ENCODE measurements around the gene SLC22A23.
"Not testable (repeated sequence)": the region's sequence is repeated elsewhere in the genome, so short reads cannot be mapped to it uniquely, and the experiment has no call there.

Gene SLC22A23

GRCh38 chr6:3259491-3259958 is 197.3 kb downstream of the SLC22A23 start:
- no peak for FAIRE-seq

DNA sequence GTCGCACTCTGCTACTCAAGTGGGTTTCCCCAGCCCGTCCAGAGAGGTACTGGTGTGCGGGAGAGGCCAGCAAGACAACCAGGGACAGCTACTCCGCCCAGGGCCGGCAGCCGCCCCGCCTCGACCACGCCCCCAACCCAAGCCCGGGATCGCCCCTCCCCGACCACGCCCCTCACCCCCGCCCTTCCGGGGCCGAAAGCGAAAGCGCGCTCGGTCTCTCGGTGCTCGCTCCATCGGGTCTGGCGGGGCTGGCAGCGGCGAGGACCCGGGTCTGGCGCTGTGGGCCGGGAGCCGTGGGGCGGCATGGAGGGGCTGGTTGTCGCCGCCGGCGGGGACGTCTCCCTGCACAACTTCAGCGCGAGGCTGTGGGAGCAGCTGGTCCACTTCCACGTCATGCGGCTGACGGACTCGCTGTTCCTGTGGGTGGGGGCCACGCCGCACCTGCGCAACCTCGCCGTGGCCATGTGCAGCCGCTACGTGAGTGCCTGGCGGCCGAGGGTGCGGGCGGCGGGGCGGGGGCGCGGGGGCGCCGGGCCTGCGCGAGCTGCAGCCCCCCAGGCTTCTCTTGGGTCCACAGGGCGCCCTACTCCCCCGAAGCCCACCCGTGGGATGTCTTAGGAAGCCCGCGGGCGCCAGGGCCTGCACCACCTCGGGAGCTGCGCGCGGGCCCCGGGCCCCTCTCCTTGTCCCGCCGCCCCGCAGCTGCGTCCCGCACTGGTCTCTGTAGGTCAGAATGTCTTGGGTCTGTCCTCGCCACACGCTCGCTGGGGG is 197.9 kb downstream of the SLC22A23 start, which contains the start of gene PSMG4:
PSMG4 (plus strand) TSS at position 228 of the 771 bp plus-strand sequence; CDS start at position 304, 76 bp downstream.
- no peak for FAIRE-seq

DNA sequence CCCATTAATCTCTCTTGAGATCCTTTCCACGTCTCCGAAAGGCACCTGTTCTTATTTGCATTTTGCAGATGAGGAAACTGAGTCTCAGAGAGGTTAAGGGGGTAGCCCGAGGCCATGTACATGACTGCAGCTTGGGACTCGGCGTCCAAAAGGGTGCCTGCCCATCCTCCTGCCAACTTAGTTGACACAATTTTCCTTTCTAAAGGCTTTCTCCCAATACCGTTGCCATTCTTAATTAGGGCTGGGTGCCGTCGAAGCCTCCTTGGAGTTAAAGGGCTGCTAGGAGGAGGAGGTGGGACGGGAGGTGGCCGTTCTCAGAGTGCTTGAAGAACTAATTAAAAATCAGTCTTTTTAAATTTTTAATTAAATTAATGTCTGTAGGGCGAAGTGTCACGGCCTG is 198.6 kb downstream of the SLC22A23 start:
- no peak for FAIRE-seq

DNA sequence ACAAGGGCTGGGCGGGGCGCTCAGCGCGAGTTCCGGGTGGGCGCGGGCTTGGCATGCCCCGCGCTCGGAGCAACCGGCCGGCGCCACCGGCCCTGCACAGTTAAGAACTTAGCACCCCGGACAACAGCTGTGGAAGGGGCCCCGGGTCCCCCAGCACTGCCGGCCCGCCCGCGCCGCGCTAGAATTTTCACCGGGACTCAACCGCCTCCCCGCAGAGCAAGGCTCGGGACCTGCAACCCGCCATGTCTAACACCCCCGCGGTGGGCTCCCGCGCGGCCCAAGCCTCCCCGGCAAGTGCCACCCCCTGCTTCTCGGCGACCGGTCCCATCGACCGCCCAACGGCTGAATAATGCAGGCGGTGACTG is 203.3 kb downstream of the SLC22A23 start:
- no peak for FAIRE-seq

GRCh38 chr6:3252861-3253596 is 203.8 kb downstream of the SLC22A23 start:
- no peak for FAIRE-seq

GRCh38 chr6:3252369-3252768 is 204.5 kb downstream of the SLC22A23 start:
- no peak for FAIRE-seq

DNA sequence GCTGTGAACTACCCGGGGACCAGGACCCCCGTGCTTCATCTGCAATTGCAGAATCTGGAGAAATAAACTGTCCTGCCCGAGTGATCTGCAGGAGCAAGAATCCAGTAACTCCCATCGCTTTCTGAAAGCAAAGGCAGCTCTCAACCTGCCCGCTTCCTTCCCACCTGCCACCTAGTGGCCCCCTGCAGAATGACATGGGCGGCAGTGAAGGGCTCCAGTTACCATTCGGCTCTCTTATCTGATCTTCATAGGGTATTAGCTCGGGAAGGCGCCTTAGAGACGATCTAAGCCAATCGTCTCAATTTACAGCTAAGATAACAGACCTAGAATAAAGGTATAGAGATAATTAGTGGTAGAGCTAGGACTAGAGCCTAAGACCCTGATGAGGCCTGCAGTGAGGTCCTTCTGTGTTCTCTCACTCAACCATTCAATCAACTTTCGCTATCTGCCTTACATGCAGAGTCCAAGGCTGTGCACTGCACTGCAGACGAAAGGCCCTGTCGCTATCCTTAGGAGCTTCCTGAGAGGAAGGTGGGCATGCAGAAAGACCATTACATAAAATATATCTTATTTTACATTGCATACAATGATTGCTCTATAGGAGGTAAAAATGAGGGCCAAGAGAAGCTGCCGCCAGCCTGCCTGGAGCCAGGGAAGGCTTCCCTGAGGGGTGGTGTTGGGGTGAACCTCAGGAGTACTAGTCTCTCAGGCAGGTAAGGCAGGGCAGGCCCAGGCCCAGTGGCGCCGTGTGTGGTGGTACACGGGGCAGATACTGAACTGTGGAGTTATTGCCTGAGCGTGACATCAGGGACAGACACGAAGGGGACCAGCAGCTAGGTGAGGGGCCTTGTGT is 205.2 kb downstream of the SLC22A23 start:
- FAIRE-seq = peak; percentile 72

GRCh38 chr6:3250231-3250675 is 206.6 kb downstream of the SLC22A23 start:
- no peak for FAIRE-seq

DNA sequence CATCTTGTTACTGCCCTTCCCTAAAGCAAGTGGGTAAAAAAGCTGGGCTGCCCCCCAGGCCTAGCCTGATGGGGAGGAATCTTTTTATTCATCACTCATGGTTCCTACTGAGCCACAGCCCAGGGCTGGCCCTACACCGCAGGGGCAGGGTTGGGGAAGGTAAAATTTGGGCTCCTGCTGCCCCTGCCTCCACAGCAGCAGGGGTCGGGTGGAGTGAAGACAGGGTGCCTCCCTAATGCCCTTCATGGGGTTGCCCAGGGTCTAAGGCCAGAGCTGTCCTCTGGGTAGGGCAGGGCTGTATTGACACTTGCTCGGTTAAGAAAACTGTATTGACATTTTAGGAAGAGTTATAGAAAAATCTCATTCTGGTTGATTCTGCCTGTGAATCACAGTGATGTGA is 207.0 kb downstream of the SLC22A23 start:
- FAIRE-seq = no peak

- FAIRE-seq = no peak
These were observed 209.3 kb downstream of the SLC22A23 start for GRCh38 chr6:3247255-3248146.

DNA sequence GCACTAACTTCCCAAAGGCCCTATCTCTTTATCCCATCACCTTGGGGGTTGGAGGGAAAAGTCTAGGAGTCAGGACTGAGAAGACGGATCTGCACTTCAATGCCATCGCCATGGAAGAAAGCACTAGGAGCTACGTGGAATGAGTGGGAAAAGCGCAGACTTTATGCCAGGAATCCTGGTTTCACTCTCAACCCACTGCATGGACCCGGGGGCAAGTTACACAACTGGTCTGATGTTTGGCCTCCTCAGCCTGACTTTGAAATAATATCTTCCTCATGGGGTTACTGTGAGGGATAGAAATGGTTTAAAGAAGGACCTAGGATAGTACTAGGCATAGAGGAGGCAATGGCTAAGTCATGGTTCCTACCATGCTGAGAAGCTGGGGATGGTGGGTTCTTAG is 211.6 kb downstream of the SLC22A23 start:
- FAIRE-seq = no peak

- not testable (repeated sequence) for FAIRE-seq
These were observed 212.1 kb downstream of the SLC22A23 start for GRCh38 chr6:3244832-3245161.

- FAIRE-seq = no peak
These were observed 212.6 kb downstream of the SLC22A23 start for GRCh38 chr6:3244003-3244831.

GRCh38 chr6:3242768-3243167 is 214.1 kb downstream of the SLC22A23 start:
- no peak for FAIRE-seq

DNA sequence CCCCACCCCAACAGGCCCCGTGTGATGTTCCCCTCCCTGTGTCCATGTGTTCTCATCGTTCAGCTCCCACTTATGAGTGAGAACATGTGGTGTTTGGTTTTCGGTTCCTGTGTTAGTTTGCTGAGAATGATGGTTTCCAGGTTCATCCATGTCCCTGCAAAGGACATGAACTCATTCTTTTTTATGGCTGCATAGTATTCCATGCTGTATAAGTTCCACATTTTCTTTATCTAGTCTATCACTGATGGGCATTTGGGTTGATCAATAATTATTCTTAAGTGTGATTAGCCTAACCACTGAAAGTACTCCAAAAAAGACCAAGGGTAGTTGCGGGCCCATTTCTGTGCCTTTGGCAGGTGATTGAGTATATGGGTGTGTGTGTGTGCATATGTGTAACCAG is 215.1 kb downstream of the SLC22A23 start:
- not testable (repeated sequence) for FAIRE-seq

- FAIRE-seq = no peak
These were observed 216.3 kb downstream of the SLC22A23 start for GRCh38 chr6:3240595-3240994.

GRCh38 chr6:3239110-3239830 is 217.6 kb downstream of the SLC22A23 start:
- no peak for FAIRE-seq

DNA sequence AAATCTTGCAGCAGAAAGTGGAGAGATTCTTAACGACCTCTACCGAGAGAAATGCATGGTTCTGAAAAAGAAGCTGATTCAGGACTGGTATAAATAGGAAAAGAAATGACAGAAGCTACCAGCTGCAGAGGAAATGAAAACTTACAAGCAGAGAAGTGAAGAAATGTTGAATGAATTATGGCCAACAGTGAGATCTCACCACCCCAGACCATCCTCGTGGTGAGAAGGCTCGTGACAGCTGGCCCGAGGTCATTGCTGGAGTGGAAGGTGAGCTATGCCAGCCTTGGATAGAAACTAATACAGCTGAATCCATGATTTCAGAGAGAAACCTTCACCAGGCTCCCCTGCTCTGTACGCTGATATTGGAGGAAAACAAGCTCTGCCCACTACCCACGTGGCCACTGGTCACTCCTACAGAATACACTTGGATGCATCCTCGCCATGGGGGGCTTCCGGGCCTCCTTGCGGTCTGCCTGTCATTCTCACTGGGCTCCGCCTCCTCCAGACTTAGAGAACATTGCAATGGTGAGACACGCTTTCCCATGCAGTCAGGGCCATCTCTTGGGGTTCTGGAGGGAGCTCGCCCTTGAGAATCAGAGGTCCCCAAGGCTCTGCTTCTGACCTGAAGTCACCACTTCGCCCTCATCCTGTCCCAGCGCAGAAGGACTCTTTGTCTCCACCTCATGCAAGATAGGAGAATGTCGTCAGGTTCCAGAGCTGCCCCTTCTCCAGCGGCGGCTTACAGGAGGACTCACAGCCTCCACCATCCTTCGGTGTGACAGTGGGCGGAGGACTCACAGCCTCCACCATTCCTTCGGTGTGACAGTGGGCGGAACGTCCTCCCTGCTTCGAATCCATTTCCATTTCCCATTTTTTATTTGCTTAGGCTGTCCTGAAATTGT is 218.8 kb downstream of the SLC22A23 start:
- FAIRE-seq = no peak

DNA sequence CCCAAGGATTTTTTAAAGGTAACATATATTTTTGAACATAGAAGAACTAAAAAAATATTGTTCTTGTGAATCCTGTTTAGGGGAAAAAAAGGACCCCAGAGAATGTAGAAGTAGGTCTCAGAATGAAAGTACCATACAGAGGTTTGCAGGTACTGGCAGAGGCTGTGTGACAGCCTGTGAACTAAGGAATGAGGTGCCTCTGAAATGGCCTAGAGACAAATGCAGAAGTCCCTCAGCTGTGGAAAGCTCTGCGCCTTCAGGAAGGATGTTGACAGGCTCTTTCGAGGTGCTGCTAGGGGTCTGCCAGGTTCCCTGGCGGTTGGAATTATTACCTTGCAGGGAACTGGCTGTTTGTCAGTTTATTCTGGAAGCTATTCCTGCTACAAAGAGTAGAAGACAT is 220.8 kb downstream of the SLC22A23 start:
- FAIRE-seq = no peak
